HepG2 (cell line): ENCODE measurements around the gene ARHGAP30. TPM values are rescaled to one million over a fixed set of nuclear protein-coding genes. Genes with fewer than 3 reads are reported as not detected.
A peak's percentile ranks its signal among the peaks of the same experiment; 100 is the strongest.

Source experiments
- CEBPB ChIP-seq: IDR thresholded peaks from 2 replicates; pipeline ENCODE4 v1.6.1; 2011; ENCODE audit warnings: low read depth, low read length, improper control_type of control experiment, borderline replicate concordance
- CHCHD3 ChIP-seq: sonication (generic); formaldehyde crosslinking; IDR thresholded peaks from 2 replicates; pipeline ENCODE4 v1.8.0; 2022; ENCODE audit warnings: mild to moderate bottlenecking, missing genetic modification reagents, moderate library complexity
- ESRRA ChIP-seq: sonication (generic); formaldehyde crosslinking; IDR thresholded peaks from 2 replicates; pipeline ENCODE4 v1.5.1; 2020; ENCODE audit warnings: mild to moderate bottlenecking, low read depth, missing genetic modification reagents
- HDAC1 ChIP-seq: sonication (generic); formaldehyde crosslinking; IDR thresholded peaks from 2 replicates; pipeline ENCODE4 v1.5.1; 2020; ENCODE audit warnings: mild to moderate bottlenecking, missing genetic modification reagents
- HMG20A ChIP-seq: IDR thresholded peaks from 2 replicates; pipeline ENCODE4 v1.6.1; 2016; ENCODE audit warnings: borderline replicate concordance
- MED1 ChIP-seq: sonication (generic); formaldehyde crosslinking; IDR thresholded peaks from 2 replicates; pipeline ENCODE4 v1.4.0; 2020; ENCODE audit warnings: missing genetic modification reagents
- MEF2D ChIP-seq: sonication (generic); formaldehyde crosslinking; IDR thresholded peaks from 2 replicates; pipeline ENCODE4 v1.5.1; 2020; ENCODE audit warnings: mild to moderate bottlenecking, missing genetic modification reagents
- NFRKB ChIP-seq: fragments of 450-650 bp; IDR thresholded peaks from 2 replicates; pipeline ENCODE4 v1.6.1; 2017
- PHF20 ChIP-seq: sonication (generic); formaldehyde crosslinking; IDR thresholded peaks from 2 replicates; pipeline ENCODE4 v1.5.0; 2020; ENCODE audit warnings: mild to moderate bottlenecking, missing genetic modification reagents
- TP53 ChIP-seq: sonication (generic); formaldehyde crosslinking; conservative IDR thresholded peaks from 2 replicates; pipeline ENCODE4 v1.4.0; 2020; ENCODE audit warnings: missing genetic modification reagents
- ZBTB42 ChIP-seq: sonication (generic); formaldehyde crosslinking; IDR thresholded peaks from 2 replicates; pipeline ENCODE4 v1.5.0; 2020; ENCODE audit warnings: mild to moderate bottlenecking, missing genetic modification reagents
- ZFP1 ChIP-seq: IDR thresholded peaks from 2 replicates; pipeline ENCODE4 v1.6.1; 2016
- ZNF143 ChIP-seq: sonication (generic); formaldehyde crosslinking; IDR thresholded peaks from 2 replicates; pipeline ENCODE4 v1.4.0; 2020; ENCODE audit warnings: missing genetic modification reagents
- ZNF256 ChIP-seq: sonication (generic); formaldehyde crosslinking; conservative IDR thresholded peaks from 2 replicates; pipeline ENCODE4 v1.4.0; 2020; ENCODE audit warnings: missing genetic modification reagents
- ZNF282 ChIP-seq: fragments of 450-650 bp; IDR thresholded peaks from 2 replicates; pipeline ENCODE4 v1.6.1; 2018; ENCODE audit not compliant: partially characterized antibody
- ZNF383 ChIP-seq: sonication (generic); formaldehyde crosslinking; IDR thresholded peaks from 2 replicates; pipeline ENCODE4 v1.4.0; 2020; ENCODE audit warnings: missing genetic modification reagents, mild to moderate bottlenecking, borderline replicate concordance
- ZNF589 ChIP-seq: sonication (generic); formaldehyde crosslinking; conservative IDR thresholded peaks from 2 replicates; pipeline ENCODE4 v1.8.0; 2022; ENCODE audit warnings: mild to moderate bottlenecking, moderate library complexity, missing genetic modification reagents
- ZNF674 ChIP-seq: sonication (generic); formaldehyde crosslinking; IDR thresholded peaks from 2 replicates; pipeline ENCODE4 v1.5.0; 2020; ENCODE audit warnings: low read depth, mild to moderate bottlenecking, missing genetic modification reagents
- ZNF772 ChIP-seq: sonication (generic); formaldehyde crosslinking; IDR thresholded peaks from 2 replicates; pipeline ENCODE4 v1.5.0; 2020; ENCODE audit warnings: mild to moderate bottlenecking, missing genetic modification reagents
- ZSCAN20 ChIP-seq: sonication (generic); formaldehyde crosslinking; IDR thresholded peaks from 2 replicates; pipeline ENCODE4 v1.4.0; 2020; ENCODE audit warnings: missing genetic modification reagents, mild to moderate bottlenecking, borderline replicate concordance
- polyA plus RNA-seq, 8 experiments: library from polyadenylated mRNA; depleted of rRNA in 3 of 8; stranded (reverse) in 7 of 8; unstranded in 1 of 8; fragments of >200 nt; fragmentation: Illumina TruSeq in 4 of 8; extraction: Trizol in 4 of 8; gene quantifications; 2 replicates each; pipeline versions ENCODE4 v1.2.1 to v1.2.3, GENCODE V29; 2011 to 2016; ENCODE audit warnings: low read depth in 4 of 8, missing spikeins in 1 of 8, mixed read lengths in 1 of 8; ENCODE audit not compliant: insufficient read depth in 1 of 8
- total RNA-seq, 5 experiments: library from RNA; depleted of rRNA; stranded (reverse); fragments of >200 nt; fragmentation: Illumina TruSeq; extraction: Trizol; gene quantifications; 2 replicates each; pipeline ENCODE4 v1.2.3, GENCODE V29; 2016; ENCODE audit warnings: low read depth in 1 of 5
- TF ChIP-seq, protein P1 (sequence below): sonication (generic); formaldehyde crosslinking; IDR thresholded peaks from 2 replicates; pipeline ENCODE4 v1.4.0; 2020; ENCODE audit warnings: missing genetic modification reagents, borderline replicate concordance
- TF ChIP-seq, protein P2 (sequence below): sonication (generic); formaldehyde crosslinking; IDR thresholded peaks from 2 replicates; pipeline ENCODE4 v1.8.0; 2022; ENCODE audit warnings: mild to moderate bottlenecking, missing genetic modification reagents, moderate library complexity
- TF ChIP-seq, protein P3 (sequence below): IDR thresholded peaks from 2 replicates; pipeline ENCODE4 v1.6.1; 2016; ENCODE audit warnings: mild to moderate bottlenecking
- TF ChIP-seq, protein P4 (sequence below): IDR thresholded peaks from 2 replicates; pipeline ENCODE4 v1.6.1; 2016; ENCODE audit warnings: missing compliant biosample characterization, missing genetic modification reagents, borderline replicate concordance

ARHGAP30 gene
- total and polyA plus RNA-seq, 2 of the 13 experiments (the other 11 are each of a cell fraction or from before 2014, with no cell fraction given): 0.13 to 0.20 TPM

DNA sequence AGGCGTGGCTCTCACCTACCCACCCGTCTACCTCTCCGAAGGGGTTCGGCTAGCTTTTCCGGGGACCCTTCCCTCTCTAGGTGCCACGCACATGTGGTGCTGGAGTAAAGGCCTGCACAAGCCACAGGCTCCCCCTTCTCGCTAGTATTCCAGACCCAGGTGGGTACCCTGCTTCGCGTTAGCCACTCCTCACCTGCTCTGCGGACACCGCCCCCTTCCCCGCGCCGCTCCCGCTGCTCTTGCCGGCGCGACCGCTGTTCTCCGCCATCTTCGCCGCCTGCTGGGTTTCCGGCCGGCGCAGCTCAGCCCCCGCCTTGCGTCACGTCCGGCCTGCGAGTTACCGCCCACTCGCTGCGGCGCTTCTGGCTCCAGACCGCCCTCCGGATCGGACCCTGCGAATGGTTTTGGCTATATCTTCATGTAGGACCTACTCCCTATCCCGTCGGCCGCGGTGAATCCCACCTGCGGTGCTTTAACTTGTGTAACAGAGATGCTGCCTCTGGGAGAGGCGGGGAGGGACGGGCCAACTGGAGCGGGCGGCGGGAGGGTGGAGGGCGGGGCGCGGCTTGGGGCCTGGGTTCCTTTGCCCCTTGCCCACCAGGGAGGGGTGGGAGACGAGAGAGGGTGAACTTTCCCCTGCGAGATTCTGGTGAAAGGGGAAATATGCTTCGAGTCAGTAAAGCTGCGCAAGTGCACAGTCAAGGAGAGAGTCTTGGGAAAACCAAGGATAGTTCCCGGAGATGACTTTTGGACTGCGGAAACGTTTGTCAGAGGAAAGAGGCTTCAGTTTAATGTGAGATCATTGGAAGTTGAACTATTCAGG is 48.3 kb upstream of the ARHGAP30 start, which contains the start of the genes NIT1 and PFDN2 (continued):
- TF ChIP-seq, protein P1, sequence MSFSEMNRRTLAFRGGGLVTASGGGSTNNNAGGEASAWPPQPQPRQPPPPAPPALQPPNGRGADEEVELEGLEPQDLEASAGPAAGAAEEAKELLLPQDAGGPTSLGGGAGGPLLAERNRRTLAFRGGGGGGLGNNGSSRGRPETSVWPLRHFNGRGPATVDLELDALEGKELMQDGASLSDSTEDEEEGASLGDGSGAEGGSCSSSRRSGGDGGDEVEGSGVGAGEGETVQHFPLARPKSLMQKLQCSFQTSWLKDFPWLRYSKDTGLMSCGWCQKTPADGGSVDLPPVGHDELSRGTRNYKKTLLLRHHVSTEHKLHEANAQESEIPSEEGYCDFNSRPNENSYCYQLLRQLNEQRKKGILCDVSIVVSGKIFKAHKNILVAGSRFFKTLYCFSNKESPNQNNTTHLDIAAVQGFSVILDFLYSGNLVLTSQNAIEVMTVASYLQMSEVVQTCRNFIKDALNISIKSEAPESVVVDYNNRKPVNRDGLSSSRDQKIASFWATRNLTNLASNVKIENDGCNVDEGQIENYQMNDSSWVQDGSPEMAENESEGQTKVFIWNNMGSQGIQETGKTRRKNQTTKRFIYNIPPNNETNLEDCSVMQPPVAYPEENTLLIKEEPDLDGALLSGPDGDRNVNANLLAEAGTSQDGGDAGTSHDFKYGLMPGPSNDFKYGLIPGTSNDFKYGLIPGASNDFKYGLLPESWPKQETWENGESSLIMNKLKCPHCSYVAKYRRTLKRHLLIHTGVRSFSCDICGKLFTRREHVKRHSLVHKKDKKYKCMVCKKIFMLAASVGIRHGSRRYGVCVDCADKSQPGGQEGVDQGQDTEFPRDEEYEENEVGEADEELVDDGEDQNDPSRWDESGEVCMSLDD (CRISPR knock-in tag): peak; percentile 56; the same call in 1 of the 2 replicates
- TF ChIP-seq ZNF282 (no peak), ZFP1 (no peak), ZBTB42 (CRISPR knock-in tag) (no peak), ESRRA (no peak), ZNF674 (CRISPR knock-in tag) (no peak), CEBPB (peak; percentile 54), ZNF772 (CRISPR knock-in tag) (peak; percentile 75; the same call in 1 of the 2 replicates), HDAC1 (peak; percentile 88), ZNF383 (no peak), ZNF256 (CRISPR knock-in tag) (0 out of 2 replicates have a peak, but pooled peaks have one; percentile 73), PHF20 (CRISPR knock-in tag) (peak; percentile 84), ZSCAN20 (CRISPR knock-in tag) (no peak), ZNF143 (peak; percentile 56; the same call in 1 of the 2 replicates), MED1 (CRISPR knock-in tag) (peak; percentile 76; the same call in 1 of the 2 replicates), MEF2D (CRISPR knock-in tag) (0 out of 2 replicates have a peak, but pooled peaks have one; percentile 62), TP53 (CRISPR knock-in tag) (peak; percentile 56; the same call in 1 of the 2 replicates), ZNF589 (CRISPR knock-in tag) (no peak; the same call in 1 of the 2 replicates), HMG20A (CRISPR knock-in tag) (no peak), CHCHD3 (no peak), NFRKB (no peak)
- TF ChIP-seq, protein P2, sequence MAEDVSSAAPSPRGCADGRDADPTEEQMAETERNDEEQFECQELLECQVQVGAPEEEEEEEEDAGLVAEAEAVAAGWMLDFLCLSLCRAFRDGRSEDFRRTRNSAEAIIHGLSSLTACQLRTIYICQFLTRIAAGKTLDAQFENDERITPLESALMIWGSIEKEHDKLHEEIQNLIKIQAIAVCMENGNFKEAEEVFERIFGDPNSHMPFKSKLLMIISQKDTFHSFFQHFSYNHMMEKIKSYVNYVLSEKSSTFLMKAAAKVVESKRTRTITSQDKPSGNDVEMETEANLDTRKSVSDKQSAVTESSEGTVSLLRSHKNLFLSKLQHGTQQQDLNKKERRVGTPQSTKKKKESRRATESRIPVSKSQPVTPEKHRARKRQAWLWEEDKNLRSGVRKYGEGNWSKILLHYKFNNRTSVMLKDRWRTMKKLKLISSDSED (CRISPR knock-in tag): no peak
- TF ChIP-seq, protein P3, sequence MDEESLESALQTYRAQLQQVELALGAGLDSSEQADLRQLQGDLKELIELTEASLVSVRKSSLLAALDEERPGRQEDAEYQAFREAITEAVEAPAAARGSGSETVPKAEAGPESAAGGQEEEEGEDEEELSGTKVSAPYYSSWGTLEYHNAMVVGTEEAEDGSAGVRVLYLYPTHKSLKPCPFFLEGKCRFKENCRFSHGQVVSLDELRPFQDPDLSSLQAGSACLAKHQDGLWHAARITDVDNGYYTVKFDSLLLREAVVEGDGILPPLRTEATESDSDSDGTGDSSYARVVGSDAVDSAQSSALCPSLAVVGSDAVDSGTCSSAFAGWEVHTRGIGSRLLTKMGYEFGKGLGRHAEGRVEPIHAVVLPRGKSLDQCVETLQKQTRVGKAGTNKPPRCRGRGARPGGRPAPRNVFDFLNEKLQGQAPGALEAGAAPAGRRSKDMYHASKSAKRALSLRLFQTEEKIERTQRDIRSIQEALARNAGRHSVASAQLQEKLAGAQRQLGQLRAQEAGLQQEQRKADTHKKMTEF: peak; percentile 78; the same call in 1 of the 2 replicates
- TF ChIP-seq, protein P4, sequence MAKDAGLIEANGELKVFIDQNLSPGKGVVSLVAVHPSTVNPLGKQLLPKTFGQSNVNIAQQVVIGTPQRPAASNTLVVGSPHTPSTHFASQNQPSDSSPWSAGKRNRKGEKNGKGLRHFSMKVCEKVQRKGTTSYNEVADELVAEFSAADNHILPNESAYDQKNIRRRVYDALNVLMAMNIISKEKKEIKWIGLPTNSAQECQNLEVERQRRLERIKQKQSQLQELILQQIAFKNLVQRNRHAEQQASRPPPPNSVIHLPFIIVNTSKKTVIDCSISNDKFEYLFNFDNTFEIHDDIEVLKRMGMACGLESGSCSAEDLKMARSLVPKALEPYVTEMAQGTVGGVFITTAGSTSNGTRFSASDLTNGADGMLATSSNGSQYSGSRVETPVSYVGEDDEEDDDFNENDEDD: peak; percentile 38; the same call in 1 of the 2 replicates
